HL-60 (cell line): Measurements from ENCODE around the gene PIP4K2A.
A peak's percentile ranks its signal among the peaks of the same experiment; 100 is the strongest.

Experiments
- DNase-seq, 2 experiments: peaks; one replicate each; pipeline ENCODE4 v3.0.0-alpha.2; 2010 to 2020; ENCODE audit warnings: low read depth in 1 of 2, low spot score in 1 of 2
- H3K27ac ChIP-seq: fragments of 250-450 bp; sonication (Bioruptor Pico); replicated peaks from 2 replicates; pipeline ENCODE4 v1.5.1; 2020; ENCODE audit warnings: mild to moderate bottlenecking, moderate library complexity
- H3K27me3 ChIP-seq: fragments of 250-450 bp; sonication (Bioruptor Pico); 2 replicates; pipeline ENCODE4 v1.5.1; 2021; ENCODE audit warnings: mild to moderate bottlenecking, moderate library complexity; ENCODE audit not compliant: insufficient read depth, poor library complexity, severe bottlenecking
- H3K4me3 ChIP-seq: replicated peaks from 2 replicates; pipeline ENCODE4 v1.5.1; 2011; ENCODE audit warnings: mild to moderate bottlenecking, control low read depth, low read length; ENCODE audit not compliant: insufficient read depth
- GABPA ChIP-seq: IDR thresholded peaks from 2 replicates; pipeline ENCODE4 v1.6.1; 2012; ENCODE audit warnings: low read depth
- POLR2AphosphoS5 ChIP-seq: IDR thresholded peaks from 2 replicates; pipeline ENCODE4 v1.6.1; 2012; ENCODE audit warnings: low read depth
- SPI1 ChIP-seq: IDR thresholded peaks from 2 replicates; pipeline ENCODE4 v1.6.1; 2012; ENCODE audit warnings: low read depth, mild to moderate bottlenecking, borderline replicate concordance
- TF ChIP-seq, protein P1 (sequence below): IDR thresholded peaks from one replicate; pipeline ENCODE4 v1.5.1; 2011; ENCODE audit warnings: low read length, control low read depth, inconsistent platforms; ENCODE audit not compliant: insufficient read depth
- TF ChIP-seq, protein P2 (sequence below): IDR thresholded peaks from 2 replicates; pipeline ENCODE4 v1.6.1; 2012; ENCODE audit warnings: low read depth; ENCODE audit not compliant: insufficient replicate concordance

The PIP4K2A gene

DNA sequence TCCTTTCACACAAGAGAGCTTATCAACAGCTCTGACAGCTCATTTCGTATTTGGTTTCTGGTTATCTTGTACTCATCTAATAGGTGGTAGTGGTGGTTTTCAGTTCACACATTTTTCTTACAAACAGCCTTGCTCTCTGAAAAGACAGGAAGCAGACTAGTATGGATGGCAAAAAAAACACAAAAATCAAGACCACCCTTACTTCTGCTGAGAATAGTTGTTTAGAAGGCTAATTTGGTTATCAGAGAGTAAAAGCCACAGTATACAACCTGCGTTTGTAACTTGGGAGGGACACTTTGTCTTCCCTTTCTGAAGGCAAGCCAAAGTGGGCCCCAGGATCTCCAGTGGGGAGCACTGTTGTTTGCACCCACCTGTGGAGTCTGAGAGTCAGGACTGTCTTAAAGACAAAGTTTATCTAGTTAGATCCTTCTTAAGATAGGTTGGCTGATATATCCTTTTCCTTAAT is 68.0 kb downstream of the PIP4K2A start:
- H3K27me3 ChIP-seq, result no peaks in the 10 kb centered on the region
- no peak overlapping the region for H3K27ac ChIP-seq
- H3K4me3 ChIP-seq, result no peak overlapping the region
- no peak for DNase-seq
- TF ChIP-seq, protein P1, sequence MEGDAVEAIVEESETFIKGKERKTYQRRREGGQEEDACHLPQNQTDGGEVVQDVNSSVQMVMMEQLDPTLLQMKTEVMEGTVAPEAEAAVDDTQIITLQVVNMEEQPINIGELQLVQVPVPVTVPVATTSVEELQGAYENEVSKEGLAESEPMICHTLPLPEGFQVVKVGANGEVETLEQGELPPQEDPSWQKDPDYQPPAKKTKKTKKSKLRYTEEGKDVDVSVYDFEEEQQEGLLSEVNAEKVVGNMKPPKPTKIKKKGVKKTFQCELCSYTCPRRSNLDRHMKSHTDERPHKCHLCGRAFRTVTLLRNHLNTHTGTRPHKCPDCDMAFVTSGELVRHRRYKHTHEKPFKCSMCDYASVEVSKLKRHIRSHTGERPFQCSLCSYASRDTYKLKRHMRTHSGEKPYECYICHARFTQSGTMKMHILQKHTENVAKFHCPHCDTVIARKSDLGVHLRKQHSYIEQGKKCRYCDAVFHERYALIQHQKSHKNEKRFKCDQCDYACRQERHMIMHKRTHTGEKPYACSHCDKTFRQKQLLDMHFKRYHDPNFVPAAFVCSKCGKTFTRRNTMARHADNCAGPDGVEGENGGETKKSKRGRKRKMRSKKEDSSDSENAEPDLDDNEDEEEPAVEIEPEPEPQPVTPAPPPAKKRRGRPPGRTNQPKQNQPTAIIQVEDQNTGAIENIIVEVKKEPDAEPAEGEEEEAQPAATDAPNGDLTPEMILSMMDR, result no peak
- no peak for TF ChIP-seq POLR2AphosphoS5
- no peak for TF ChIP-seq SPI1
- no peak for TF ChIP-seq GABPA

DNA sequence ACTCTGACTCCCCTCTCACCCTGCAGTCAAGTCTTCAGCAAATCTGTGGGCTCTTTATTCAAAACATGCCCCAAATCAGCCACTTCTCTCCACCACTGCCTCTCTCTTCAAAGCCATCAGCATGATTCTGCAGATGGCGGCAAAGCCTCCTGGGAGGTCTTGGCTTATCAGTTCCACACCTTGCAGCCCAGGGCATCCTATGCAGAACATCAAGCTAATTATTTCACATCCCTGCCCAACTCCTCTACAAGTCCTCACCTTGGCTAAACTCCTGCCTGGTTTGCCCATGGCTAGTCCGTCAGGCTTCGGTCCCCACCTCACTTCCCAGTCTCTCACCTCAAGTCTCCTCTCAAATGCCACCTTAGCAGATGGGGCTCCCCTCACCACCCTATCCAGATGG is 70.2 kb downstream of the PIP4K2A start:
- H3K27me3 ChIP-seq, result no peaks in the 10 kb centered on the region
- no peak overlapping the region for H3K27ac ChIP-seq
- TF ChIP-seq, protein P2, sequence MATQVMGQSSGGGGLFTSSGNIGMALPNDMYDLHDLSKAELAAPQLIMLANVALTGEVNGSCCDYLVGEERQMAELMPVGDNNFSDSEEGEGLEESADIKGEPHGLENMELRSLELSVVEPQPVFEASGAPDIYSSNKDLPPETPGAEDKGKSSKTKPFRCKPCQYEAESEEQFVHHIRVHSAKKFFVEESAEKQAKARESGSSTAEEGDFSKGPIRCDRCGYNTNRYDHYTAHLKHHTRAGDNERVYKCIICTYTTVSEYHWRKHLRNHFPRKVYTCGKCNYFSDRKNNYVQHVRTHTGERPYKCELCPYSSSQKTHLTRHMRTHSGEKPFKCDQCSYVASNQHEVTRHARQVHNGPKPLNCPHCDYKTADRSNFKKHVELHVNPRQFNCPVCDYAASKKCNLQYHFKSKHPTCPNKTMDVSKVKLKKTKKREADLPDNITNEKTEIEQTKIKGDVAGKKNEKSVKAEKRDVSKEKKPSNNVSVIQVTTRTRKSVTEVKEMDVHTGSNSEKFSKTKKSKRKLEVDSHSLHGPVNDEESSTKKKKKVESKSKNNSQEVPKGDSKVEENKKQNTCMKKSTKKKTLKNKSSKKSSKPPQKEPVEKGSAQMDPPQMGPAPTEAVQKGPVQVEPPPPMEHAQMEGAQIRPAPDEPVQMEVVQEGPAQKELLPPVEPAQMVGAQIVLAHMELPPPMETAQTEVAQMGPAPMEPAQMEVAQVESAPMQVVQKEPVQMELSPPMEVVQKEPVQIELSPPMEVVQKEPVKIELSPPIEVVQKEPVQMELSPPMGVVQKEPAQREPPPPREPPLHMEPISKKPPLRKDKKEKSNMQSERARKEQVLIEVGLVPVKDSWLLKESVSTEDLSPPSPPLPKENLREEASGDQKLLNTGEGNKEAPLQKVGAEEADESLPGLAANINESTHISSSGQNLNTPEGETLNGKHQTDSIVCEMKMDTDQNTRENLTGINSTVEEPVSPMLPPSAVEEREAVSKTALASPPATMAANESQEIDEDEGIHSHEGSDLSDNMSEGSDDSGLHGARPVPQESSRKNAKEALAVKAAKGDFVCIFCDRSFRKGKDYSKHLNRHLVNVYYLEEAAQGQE, result no peak
- TF ChIP-seq, protein P1, result no peak
- TF ChIP-seq SPI1 (no peak), POLR2AphosphoS5 (no peak), GABPA (no peak)
- no peak for DNase-seq
- H3K4me3 ChIP-seq, result no peak overlapping the region

DNA sequence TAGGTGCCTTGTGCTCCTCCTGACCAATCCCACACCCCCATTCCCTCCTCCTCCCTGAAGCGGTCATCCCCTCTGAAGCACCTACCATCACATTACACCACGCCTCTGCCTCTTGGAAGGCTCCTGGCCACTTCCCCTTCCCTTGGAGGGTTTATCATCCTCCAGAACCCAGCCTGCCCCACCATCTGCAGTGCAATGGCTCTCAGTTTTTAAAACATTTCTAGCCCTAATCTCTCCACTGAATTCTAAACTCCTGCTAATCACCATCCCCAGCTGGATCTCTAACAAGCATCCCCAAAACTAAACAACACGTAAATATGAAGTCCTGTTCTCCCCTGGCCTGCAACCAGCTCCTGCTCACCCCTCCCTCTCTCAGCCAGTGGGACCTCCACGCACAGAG is 70.6 kb downstream of the PIP4K2A start:
- no peaks in the 10 kb centered on the region for H3K27me3 ChIP-seq
- no peak overlapping the region for H3K4me3 ChIP-seq
- TF ChIP-seq SPI1 (peak; percentile 15; the same call in 1 of the 2 replicates), POLR2AphosphoS5 (no peak), GABPA (no peak)
- TF ChIP-seq, protein P1, result no peak
- TF ChIP-seq, protein P2, result no peak
- no peak overlapping the region for H3K27ac ChIP-seq
- DNase-seq, result no peak

DNA sequence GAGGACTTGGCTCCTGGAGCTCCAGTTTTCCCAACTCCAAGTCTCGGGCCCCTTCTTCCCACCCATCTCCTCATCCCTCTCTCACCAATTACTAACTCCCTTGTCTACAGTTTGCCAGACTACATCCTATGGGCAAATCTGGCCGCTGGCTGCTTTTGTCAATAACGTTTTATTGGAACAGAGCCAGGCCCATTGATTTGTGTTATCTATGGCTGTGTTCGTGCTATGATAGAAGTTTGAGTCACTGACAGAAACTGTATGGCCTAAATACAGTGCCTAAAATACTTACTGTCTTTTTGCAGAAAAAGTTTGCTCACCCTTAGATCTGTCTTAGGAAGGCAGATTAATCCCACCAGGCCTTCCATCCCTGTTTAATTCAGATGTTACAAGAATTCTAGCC is 71.3 kb downstream of the PIP4K2A start:
- TF ChIP-seq, protein P1, result no peak
- TF ChIP-seq GABPA (no peak), SPI1 (no peak), POLR2AphosphoS5 (no peak)
- TF ChIP-seq, protein P2, result no peak

More for the DNA sequence above, 71.3 kb downstream of the PIP4K2A start:
- Histone ChIP-seq H3K27me3 (no peaks in the 10 kb centered on the region), H3K4me3 (no peak overlapping the region), H3K27ac (no peak overlapping the region)
- DNase-seq, result no peak
